ENCODE measurements around the gene IGSF22.
"Not testable (repeated sequence)": the region's sequence is repeated elsewhere in the genome, so short reads cannot be mapped to it uniquely, and the experiment has no call there.

Gene IGSF22

DNA sequence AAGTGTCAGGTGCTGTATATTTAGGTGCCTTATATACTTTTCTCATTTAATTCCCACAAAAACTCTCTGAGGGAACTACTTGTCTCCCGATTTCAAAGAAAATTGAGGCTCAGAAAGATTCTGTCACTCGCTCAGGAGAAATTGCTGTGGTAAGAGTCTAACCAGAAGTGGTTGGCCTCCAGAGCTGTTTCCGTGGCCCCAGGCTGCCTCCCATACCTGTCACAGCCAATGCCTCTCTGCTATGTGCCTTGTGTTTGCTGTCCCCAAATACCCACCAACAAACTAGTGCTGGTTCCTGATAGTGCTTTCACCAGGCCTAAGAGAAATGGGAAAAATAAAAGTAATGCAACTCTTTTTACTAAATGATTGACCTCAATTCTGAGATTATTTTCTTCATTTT is 48.4 kb downstream of the IGSF22 start:
- no peak for DNase-seq

DNA sequence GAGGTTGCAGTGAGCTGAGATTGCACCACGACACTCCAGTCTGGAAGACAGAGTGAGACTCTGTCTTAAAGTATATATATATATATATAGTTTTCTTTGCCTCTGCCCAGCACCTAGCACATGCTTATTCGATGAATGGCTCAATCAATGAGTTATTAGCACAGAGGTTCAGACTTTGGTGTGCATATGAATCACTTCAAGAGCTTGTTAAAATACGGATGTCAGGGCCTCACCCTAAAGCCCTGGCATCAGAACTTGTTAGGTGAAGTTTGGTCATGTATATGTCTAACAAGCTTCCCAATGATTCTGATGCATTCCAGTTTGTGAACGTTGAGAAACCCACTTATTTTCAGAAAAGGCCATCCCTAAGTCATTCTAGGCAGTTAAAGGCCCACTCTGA is 49.2 kb downstream of the IGSF22 start:
- DNase-seq = no peak

DNA sequence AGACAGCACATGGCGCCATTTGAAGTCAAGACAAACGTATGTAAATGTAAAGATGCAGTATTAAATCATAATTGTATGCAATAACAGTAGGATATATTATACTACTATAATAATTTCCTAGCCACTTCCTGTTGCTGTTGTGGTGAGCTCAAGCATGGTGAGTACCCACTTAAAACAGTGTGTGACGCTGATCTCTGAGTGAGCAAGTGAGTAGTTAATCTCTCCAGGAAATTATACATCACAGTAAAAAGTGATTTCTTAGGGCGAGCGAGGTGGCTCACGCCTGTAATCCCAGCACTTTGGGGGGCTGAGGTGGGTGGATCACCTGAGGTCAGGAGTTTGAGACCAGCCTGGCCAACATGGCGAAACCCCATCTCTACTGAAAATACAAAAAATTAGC is 53.8 kb downstream of the IGSF22 start:
- not testable (repeated sequence) for DNase-seq

DNA sequence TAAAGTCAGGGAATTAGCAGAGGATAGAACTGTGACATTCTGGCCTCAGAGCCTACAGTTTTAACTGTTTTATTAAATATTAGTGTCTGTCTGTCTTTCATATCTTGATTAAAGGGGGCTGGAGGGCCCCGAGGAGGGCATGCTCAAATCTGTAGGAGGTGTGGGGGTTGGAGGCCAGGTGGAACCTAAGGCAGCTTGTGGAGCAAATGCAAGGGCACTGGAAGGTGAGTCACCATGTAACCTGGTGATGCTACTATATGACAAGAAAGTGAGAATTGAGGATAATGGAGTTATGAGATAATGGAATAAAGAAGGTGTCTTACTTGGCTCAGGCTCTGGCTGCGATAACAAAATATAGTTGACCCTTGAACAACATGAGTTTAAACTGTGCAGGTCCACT is 54.7 kb downstream of the IGSF22 start:
- no peak for DNase-seq

DNA sequence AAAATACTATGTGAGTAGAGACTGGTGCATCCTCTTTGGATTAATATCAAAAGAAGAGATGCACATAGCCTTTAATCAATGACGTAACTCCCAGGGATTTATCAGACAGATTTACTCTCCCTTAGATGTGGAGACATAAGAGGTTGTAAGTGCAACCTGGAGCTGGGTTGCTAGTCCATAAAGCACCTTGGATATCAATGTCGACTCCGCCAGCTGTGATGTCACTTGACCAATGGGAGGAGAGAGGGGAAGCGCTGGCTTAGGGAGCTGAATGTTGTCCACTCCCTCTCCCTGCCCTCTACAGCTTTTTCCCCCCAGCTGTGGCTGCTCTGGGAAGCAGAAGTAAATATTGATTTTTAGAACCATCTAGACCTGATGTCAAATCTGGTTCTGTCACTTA is 56.3 kb downstream of the IGSF22 start:
- no peak for DNase-seq

DNA sequence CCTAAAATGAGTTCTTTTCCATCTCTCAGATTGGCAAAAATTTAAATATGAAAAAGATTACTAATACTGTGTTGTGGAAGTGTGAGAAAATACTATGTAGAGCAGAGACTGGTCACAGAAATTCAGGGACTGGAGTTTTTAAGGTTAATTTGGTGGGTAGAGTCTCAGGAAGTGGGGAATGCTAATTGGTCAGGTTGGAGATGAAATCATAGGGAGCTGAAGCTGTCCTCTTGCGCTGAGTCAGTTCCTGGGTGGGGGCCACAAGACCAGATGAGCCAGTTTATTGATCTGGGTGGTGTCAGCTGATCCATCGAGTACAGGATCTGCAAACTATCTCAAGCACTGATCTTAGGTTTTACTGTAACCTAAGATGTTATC is 56.8 kb downstream of the IGSF22 start:
- DNase-seq = no peak

DNA sequence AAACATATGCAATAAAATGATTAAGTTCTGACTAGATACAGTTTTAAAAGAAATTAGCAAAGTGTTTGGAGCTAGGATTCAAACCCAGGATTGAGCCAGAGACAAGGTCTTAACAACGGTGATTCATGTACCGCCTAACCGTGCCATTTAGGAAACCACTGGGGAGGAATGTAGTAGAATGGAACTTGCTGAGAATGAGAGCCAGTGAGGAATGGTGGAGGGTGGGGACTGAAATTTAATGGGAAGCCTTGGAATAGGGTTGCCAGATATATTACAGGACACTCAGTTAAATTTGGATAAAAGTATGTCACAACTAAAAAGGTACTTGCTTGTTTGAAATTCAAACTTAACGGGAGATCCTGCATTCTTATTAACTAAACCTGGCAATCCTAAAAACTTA is 57.9 kb downstream of the IGSF22 start:
- no peak for DNase-seq

DNA sequence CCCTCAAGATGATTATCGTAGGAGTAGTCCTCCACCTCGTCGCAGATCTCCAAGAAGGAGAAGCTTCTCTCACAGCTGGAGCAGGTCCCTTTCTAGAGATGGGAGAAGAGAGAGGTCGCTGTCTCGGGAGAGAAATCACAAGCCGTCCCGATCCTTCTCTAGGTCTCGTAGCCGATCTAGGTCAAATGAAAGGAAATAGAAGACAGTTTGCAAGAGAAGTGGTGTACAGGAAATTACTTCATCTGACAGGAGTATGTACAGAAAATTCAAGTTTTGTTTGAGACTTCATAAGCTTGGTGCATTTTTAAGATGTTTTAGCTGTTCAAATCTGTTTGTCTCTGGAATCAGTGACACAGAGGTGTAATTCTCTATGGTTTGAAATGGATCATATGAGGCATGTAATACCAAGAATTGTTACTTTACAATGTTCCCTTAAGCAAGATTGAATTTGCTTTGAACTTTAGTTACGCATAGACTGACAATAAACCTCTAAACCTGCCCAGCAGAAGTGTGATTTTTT is 60.6 kb downstream of the IGSF22 start:
- DNase-seq = not testable (repeated sequence)

DNA sequence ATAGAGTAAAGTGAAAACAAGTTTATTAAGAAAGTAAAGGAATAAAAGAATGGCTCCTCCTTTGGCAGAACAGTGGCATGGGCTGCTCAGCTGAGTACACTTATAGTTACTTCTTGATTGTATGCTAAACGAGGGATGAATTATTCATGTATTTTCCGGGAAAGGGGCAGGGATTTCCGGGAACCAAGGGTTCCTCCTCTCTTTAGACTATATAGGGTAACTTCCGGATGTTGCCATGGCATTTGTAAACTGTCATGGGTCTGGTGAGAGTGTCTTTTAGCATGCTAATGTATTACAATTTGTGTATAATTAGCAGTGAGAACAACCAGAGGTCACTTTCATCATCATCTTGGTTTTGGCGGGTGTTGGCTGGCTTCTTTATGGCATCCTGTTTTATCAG is 68.3 kb downstream of the IGSF22 start:
- no peak for DNase-seq
